H1 (cell line): Measurements from ENCODE around the gene UBE2K. TPM values are rescaled to one million over a fixed set of nuclear protein-coding genes. Genes with fewer than 3 reads are reported as not detected.

Experiments
- BRCA1 ChIP-seq: IDR thresholded peaks from 2 replicates; pipeline ENCODE4 v1.6.1; 2012; ENCODE audit warnings: low read depth, low read length, improper control_type of control experiment
- CBX5 ChIP-seq: fragments of 300-800, 300-1000 bp; sonication (generic); IDR thresholded peaks from 2 replicates; pipeline ENCODE4 v1.7.1; 2016; ENCODE audit warnings: antibody characterized with exemption, low read length, low read depth
- CHD2 ChIP-seq: IDR thresholded peaks from 2 replicates; pipeline ENCODE4 v1.6.1; 2012; ENCODE audit warnings: low read length, improper control_type of control experiment
- CHD7 ChIP-seq: fragments of 300-600 bp; sonication (generic); IDR thresholded peaks from 2 replicates; pipeline ENCODE4 v1.7.1; 2012; ENCODE audit warnings: low read length, moderate library complexity, mild to moderate bottlenecking, inconsistent platforms; ENCODE audit not compliant: insufficient replicate concordance
- JUN ChIP-seq: IDR thresholded peaks from 2 replicates; pipeline ENCODE4 v1.6.1; 2011; ENCODE audit warnings: low read depth, mild to moderate bottlenecking, improper control_type of control experiment, low read length
- KDM4A ChIP-seq: IDR thresholded peaks from one replicate; pipeline ENCODE4 v1.7.1; 2012; ENCODE audit warnings: low read depth, mild to moderate bottlenecking, moderate library complexity, low read length, inconsistent platforms; ENCODE audit not compliant: severe bottlenecking
- NANOG ChIP-seq: IDR thresholded peaks from 2 replicates; pipeline ENCODE4 v1.6.1; 2011; ENCODE audit warnings: low read length, low read depth, mild to moderate bottlenecking, inconsistent platforms; ENCODE audit not compliant: insufficient read depth, poor library complexity, severe bottlenecking
- POLR2A ChIP-seq, 2 experiments: IDR thresholded peaks; 1 replicate in 1 of 2; 2 replicates in 1 of 2; pipeline ENCODE4 v1.6.1; 2011; ENCODE audit warnings: low read depth in 2 of 2, low read length in 2 of 2, mild to moderate bottlenecking in 2 of 2; ENCODE audit errors: control extremely low read depth in 1 of 2
- SIN3A ChIP-seq, 2 experiments: IDR thresholded peaks in 1 of 2; conservative IDR thresholded peaks in 1 of 2; 2 replicates each; pipeline ENCODE4 v1.6.1; 2011 to 2012; ENCODE audit warnings: low read length in 2 of 2, improper control_type of control experiment in 1 of 2, low read depth in 1 of 2, mild to moderate bottlenecking in 1 of 2
- SIX5 ChIP-seq: IDR thresholded peaks from 2 replicates; pipeline ENCODE4 v1.6.1; 2011; ENCODE audit warnings: mild to moderate bottlenecking, low read depth, low read length
- SP1 ChIP-seq: IDR thresholded peaks from 2 replicates; pipeline ENCODE4 v1.6.1; 2011; ENCODE audit warnings: low read depth, low read length
- ZNF274 ChIP-seq: IDR thresholded peaks from 2 replicates; pipeline ENCODE4 v1.7.0; 2012; ENCODE audit warnings: low read length, borderline replicate concordance; ENCODE audit errors: extremely low read depth
- polyA plus RNA-seq, 7 experiments: library from polyadenylated mRNA; depleted of rRNA in 3 of 7; stranded (reverse) in 5 of 7; unstranded in 2 of 7; fragments of >200 nt in 5 of 7; fragments of 200-250 nt in 2 of 7; gene quantifications; 1 replicate in 5 of 7; 2 replicates in 1 of 7; 4 replicates in 1 of 7; pipeline versions ENCODE4 v1.2.1 to v1.2.3, GENCODE V29; 2011 to 2013; ENCODE audit warnings: missing spikeins in 2 of 7, mixed read lengths in 2 of 7
- total RNA-seq: library from RNA; stranded (reverse); fragmentation: NEBNext Ultra II Directional; extraction: Animal tissue kit (Norgen Biotek cat#: 25700); gene quantifications from 2 replicates; pipeline ENCODE4 v1.2.1, GENCODE V29; 2021

UBE2K gene
- total and polyA plus RNA-seq, 2 of the 8 experiments (the other 6 are each of a cell fraction or from before 2014, with no cell fraction given) = 53.6 to 174 TPM

- TF ChIP-seq CHD7 (no peak), NANOG (no peak), ZNF274 (no peak), KDM4A (peak; percentile 31), JUN (no peak), SP1 (no peak), BRCA1 (no peak), POLR2A (IDR thresholded peaks at IDR 0.05; ENCODE audit: control extremely low read depth in 1 of 2, low read depth in 2 of 2, low read length in 2 of 2) (peak in 1 of 2 experiments; percentile 1; a peak in 2 of 3 replicates), SIX5 (no peak), SIN3A (conservative IDR thresholded peaks at IDR 0.05 in 1 of 2, IDR thresholded peaks at IDR 0.05 in 1 of 2; ENCODE audit: low read depth in 1 of 2, low read length in 2 of 2) (peak in 1 of 2 experiments; percentile 77; a peak in 2 of 4 replicates), CBX5 (no peak), CHD2 (no peak)
These were observed 581 bp downstream of the UBE2K start (continued) for GRCh38 chr4:39698424-39699009.
